ENCODE results near the gene TM4SF1. TPM values are rescaled to one million over a fixed set of nuclear protein-coding genes. Genes with fewer than 3 reads are reported as not detected.

TM4SF1 gene
- total RNA-seq, 4 donors from 2014 or later = 80.4 to 96.4 (median 83.6) TPM

DNA sequence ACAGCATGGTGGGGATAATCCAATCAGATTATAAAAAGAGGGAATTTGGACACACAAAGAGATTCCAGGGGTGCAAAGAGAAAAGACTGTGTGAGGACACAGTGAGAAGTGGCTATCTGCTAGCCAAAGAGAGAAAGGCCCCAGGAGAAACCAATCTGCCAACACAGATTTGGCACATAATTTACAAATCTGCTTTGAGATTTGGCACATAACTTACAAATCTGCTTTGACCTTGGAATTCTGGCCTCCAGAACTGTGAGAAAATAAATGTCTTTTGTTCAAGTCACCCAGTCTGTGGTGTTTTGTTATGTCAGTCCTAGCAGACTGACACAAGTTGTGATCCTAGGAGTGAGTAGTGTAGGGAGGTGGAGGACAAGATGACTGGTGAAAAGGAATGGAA, 40.5 kb downstream of the TM4SF1 start:
- Histone ChIP-seq H3K4me3 (no peak overlapping the region), H3K9me3 (no peaks in the 10 kb centered on the region), H3K27me3 (no peaks in the 10 kb centered on the region), H3K27ac (no peak overlapping the region), H3K4me1 (peaks cover 11% of the 10 kb centered on the region), H3K36me3 (no peaks in the 10 kb centered on the region)
- no peak for DNase-seq (ENCODE audit: low spot score in 2 of 2)
- TF ChIP-seq, protein P1, sequence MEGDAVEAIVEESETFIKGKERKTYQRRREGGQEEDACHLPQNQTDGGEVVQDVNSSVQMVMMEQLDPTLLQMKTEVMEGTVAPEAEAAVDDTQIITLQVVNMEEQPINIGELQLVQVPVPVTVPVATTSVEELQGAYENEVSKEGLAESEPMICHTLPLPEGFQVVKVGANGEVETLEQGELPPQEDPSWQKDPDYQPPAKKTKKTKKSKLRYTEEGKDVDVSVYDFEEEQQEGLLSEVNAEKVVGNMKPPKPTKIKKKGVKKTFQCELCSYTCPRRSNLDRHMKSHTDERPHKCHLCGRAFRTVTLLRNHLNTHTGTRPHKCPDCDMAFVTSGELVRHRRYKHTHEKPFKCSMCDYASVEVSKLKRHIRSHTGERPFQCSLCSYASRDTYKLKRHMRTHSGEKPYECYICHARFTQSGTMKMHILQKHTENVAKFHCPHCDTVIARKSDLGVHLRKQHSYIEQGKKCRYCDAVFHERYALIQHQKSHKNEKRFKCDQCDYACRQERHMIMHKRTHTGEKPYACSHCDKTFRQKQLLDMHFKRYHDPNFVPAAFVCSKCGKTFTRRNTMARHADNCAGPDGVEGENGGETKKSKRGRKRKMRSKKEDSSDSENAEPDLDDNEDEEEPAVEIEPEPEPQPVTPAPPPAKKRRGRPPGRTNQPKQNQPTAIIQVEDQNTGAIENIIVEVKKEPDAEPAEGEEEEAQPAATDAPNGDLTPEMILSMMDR (IDR thresholded peaks at IDR 0.05) = no peak
- TF ChIP-seq POLR2AphosphoS5 (IDR thresholded peaks at IDR 0.05) (no peak), POLR2A (IDR thresholded peaks at IDR 0.05) (no peak), EP300 (IDR thresholded peaks at IDR 0.05) (no peak)

DNA sequence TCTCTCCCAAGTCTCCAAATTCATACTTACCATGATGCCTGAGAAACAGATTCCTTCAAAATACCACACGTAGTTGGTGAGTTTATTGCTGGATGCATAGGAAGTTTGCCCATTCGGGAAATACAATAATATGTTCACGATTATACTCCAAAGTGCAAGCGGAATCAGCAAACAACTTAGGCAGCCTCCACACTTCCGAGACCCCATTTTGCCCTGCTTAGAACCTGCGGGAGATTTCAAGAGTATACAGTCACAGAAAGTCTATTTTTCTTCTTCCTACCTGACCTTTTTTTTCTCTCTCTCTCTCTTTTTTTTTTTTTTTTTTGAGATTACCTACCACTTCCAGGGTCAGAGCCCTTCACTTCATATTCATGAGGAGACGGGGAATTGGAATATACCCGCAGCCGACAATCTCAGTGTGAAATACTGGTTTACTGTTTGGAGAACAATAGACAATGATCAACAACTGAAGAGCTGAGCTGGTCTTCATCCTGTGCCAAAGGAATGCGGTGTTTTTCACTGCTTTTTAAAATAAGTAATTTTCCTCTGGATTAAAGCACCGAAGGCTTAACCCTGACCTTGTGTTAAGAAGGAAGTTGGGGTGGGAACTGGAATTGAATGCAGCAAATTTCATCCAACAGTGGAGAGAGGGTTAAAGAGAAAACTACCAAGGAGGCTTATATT, 44.1 kb downstream of the TM4SF1 start, which contains the start of gene TM4SF18:
Gene TM4SF18 (minus strand): TSS at position 461 of the 684 bp plus-strand sequence. CDS start 254 bp downstream, at position 207.
- H3K27me3 ChIP-seq = no peaks in the 10 kb centered on the region
- H3K36me3 ChIP-seq = no peaks in the 10 kb centered on the region
- TF ChIP-seq, protein P1 (IDR thresholded peaks at IDR 0.05) = no peak
- TF ChIP-seq POLR2A (IDR thresholded peaks at IDR 0.05) (no peak), EP300 (IDR thresholded peaks at IDR 0.05) (no peak), POLR2AphosphoS5 (IDR thresholded peaks at IDR 0.05) (no peak)
- no peaks in the 10 kb centered on the region for H3K4me1 ChIP-seq
- H3K27ac ChIP-seq = no peak within 1 kb of the TSS
- 63% methylated on average over 11 of the region's 11 CpGs for WGBS
- no peaks in the 10 kb centered on the region for H3K9me3 ChIP-seq
- H3K4me3 ChIP-seq = peak within 1 kb of the TSS; percentile 10
- DNase-seq (ENCODE audit: low spot score in 2 of 2) = no peak

DNA sequence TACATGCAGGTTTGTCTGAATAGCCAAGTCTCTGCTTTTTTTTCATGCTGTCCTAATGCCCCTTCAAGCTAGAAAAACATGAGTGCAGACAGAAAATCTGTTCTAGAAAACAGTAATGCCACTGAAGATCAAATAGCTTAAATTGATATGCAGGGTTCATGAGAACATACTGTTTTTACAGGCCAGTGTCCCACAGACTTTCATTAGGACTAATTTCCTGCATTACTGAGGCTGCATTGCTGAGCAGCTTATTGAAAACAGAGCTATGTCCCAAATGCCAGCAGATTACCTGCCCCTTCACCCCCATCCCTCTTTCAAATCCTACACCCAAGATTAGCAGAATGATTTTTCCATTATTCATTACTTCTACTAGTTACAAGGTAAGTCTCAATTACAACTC, 44.7 kb downstream of the TM4SF1 start:
- H3K9me3 ChIP-seq = no peaks in the 10 kb centered on the region
- H3K36me3 ChIP-seq = no peaks in the 10 kb centered on the region
- no peaks in the 10 kb centered on the region for H3K27me3 ChIP-seq
- no peak for TF ChIP-seq POLR2A (IDR thresholded peaks at IDR 0.05)
- TF ChIP-seq, protein P1 (IDR thresholded peaks at IDR 0.05) = no peak
- no peak for TF ChIP-seq POLR2AphosphoS5 (IDR thresholded peaks at IDR 0.05)
- TF ChIP-seq EP300 (IDR thresholded peaks at IDR 0.05) = no peak
- DNase-seq (ENCODE audit: low spot score in 2 of 2) = no peak
- no peaks in the 10 kb centered on the region for H3K4me1 ChIP-seq
- H3K27ac ChIP-seq = no peak overlapping the region
- peak overlapping the region; percentile 10 for H3K4me3 ChIP-seq

DNA sequence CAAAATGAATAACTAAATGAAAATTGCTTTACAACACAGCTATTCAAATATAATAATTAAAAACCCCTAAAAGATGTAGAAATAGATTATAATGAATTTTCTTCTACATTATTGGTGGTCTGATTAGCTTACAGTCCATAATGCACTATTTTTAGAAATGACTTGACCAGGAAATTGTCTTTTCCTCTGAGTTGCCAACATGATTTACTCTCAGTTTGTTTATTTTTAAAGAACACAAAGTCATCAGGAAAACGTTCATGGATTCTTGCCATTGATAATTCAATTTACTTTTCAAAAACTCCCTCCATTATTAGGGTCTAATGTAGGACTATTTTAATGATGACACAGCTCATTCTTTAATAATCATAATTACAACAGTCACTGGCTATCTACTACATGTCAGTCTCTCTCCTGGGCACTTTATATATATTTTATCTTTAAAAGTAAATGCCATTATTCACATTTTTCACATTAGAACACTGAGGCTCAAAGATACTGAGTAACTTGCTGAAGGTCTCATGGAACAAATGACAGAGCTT, 45.2 kb downstream of the TM4SF1 start:
- TF ChIP-seq POLR2AphosphoS5 (IDR thresholded peaks at IDR 0.05) = no peak
- Histone ChIP-seq H3K27ac (no peak overlapping the region), H3K4me1 (no peaks in the 10 kb centered on the region), H3K9me3 (no peaks in the 10 kb centered on the region), H3K4me3 (no peak overlapping the region), H3K36me3 (no peaks in the 10 kb centered on the region), H3K27me3 (no peaks in the 10 kb centered on the region)
- no peak for DNase-seq (ENCODE audit: low spot score in 2 of 2)
- WGBS = 18% methylated on average over 1 of the region's 1 CpG

DNA sequence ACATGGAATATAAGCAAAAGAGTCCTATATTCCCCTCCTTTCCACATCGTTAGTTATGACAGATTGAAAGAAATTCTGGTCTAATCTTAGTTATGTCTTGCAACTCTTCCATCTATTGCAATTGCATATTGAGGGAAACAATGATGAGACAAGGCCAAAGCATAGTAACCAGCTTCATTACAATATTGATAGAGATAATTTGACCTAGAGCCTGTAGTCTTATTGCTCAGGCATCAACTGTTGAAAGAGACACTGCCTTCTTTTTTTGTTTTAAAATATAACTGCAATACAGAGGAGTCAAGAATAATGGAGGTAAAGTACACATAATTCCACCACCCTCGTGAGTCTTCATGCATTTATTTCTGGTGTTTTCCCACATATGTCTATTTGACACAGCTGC, 46.1 kb downstream of the TM4SF1 start:
- Histone ChIP-seq H3K36me3 (no peaks in the 10 kb centered on the region), H3K4me3 (no peak overlapping the region), H3K9me3 (no peaks in the 10 kb centered on the region), H3K27ac (no peak overlapping the region), H3K27me3 (no peaks in the 10 kb centered on the region), H3K4me1 (no peaks in the 10 kb centered on the region)
- no peak for DNase-seq (ENCODE audit: low spot score in 2 of 2)
- 67% methylated on average over 2 of the region's 2 CpGs for WGBS
- no peak for TF ChIP-seq EP300 (IDR thresholded peaks at IDR 0.05)
- TF ChIP-seq, protein P1 (IDR thresholded peaks at IDR 0.05) = no peak
- TF ChIP-seq POLR2AphosphoS5 (IDR thresholded peaks at IDR 0.05) = no peak
- TF ChIP-seq POLR2A (IDR thresholded peaks at IDR 0.05) = no peak

All from suprapubic skin (tissue), 4 donors.